GM12892 (cell line): ENCODE data around the gene C11orf21.

Experiments used
- DNase-seq: peaks from one replicate; pipeline ENCODE4 v3.0.0; 2011; ENCODE audit not compliant: insufficient read length
- FAIRE-seq: peaks from 2 replicates; lab custom pipeline; 2011; peaks lifted over from hg19 to GRCh38; lab: Jason Lieb, UNC
- POLR2A ChIP-seq: IDR thresholded peaks from 2 replicates; pipeline ENCODE4 v1.6.1; 2011; ENCODE audit warnings: low read depth, low read length, control low read depth
- POLR2AphosphoS5 ChIP-seq: IDR thresholded peaks from 2 replicates; pipeline ENCODE4 v1.6.1; 2011; ENCODE audit warnings: low read depth, low read length, control low read depth
- TAF1 ChIP-seq: IDR thresholded peaks from 2 replicates; pipeline ENCODE4 v1.6.1; 2011; ENCODE audit warnings: low read depth, mild to moderate bottlenecking, control low read depth, low read length, borderline replicate concordance

C11orf21 gene

DNA sequence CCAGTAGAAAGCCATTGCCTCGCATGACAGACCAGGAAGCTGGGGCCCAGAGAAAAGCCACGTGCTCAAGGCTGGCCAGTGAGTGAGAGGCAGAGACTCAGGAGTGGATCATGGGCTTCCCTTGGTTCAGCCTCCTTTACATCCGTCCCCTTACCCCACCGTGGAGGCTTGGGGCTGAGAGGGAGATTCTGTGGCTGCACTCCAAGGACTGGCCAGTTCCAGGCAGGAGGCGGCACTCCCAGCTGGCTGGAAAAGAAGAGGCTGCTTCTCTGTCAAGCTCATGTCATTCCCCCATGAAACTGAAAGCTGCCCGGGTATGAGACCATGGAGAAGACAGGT, 24.7 kb downstream of the C11orf21 start:
- DNase-seq (no peak), FAIRE-seq (no peak)
- TF ChIP-seq TAF1 (no peak), POLR2AphosphoS5 (no peak), POLR2A (no peak)

DNA sequence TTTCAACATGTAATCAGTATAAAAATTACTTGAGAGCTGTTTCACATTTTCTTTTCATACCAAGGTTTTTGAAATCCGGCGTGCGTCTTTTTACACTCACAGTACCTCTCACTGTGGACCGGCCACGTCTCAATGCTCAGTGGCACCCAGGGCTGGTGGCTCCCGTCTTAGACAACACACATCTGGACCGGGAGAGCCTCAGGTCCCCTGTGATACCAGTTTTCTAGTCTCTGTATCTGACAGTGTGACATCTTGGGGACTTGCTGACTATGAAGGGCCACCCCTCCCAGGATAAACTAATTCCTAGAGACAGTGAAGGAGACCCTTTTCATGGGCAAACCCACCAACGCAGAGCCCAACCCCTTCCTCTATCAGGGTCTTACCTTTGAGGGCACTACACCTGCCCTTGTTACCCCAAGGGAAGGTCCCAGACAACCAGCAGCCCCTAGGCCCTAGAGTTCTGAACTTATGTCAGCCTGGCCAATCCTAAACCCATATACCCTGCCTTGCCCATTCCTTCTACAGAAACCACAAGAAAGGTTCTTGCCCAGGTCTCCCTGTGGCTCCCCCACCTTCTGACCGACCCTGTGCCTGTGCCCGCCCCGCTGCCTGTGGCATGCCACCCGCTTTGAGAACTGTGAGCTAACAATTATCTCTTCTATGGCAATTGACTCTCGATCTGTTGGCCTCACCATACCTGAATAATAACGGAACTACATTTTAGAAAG, 25.3 kb downstream of the C11orf21 start:
- no peak for FAIRE-seq
- no peak for DNase-seq
- TF ChIP-seq POLR2AphosphoS5 (no peak), TAF1 (no peak), POLR2A (no peak)

DNA sequence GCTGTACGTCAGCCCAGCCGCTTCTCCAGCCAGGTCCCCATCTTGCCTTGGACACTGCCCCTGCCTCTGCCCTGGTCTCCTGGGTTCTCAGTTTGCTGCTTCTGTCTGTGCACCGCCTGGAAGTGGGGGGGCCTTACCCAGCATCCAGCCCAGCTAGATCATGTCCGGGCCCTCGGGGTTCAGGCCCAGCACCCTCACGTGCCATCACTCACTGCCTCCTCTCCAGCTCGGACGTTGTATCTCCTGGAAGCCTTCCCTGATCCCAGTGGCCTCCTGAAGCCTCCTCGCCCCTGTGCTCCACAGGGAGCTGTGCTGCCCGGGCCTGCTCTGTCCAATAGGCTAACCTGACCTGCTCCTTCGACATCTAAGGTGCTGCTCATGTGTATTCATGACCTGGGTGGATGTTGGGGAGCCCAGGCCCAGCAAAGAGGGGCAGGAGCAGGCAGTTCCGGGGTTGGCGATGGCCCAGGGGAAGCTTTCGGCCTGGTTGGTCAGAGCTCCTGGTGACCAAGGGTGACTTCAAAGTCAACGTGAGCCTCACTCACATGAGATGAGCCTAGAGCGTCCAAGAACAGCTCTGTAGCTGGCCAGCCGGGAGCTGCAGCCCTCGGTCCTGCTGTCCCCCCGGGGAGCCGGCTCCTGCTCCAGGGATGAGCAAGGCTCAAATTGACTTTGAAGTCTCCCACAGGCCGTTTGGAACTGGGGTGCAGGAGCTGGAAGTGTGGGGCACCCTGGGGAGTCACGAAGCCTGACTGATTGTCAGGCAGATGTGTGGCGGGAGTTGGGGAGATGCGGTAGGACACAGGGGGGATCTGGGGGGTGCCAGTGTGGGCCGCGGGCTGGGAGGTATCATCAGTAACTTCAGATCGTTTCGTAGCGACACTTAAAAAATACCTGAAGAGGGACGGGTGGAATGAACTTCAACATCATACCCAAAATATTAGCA, 26.1 kb downstream of the C11orf21 start:
- DNase-seq (no peak), FAIRE-seq (no peak)
- no peak for TF ChIP-seq POLR2AphosphoS5
- no peak for TF ChIP-seq POLR2A
- no peak for TF ChIP-seq TAF1

DNA sequence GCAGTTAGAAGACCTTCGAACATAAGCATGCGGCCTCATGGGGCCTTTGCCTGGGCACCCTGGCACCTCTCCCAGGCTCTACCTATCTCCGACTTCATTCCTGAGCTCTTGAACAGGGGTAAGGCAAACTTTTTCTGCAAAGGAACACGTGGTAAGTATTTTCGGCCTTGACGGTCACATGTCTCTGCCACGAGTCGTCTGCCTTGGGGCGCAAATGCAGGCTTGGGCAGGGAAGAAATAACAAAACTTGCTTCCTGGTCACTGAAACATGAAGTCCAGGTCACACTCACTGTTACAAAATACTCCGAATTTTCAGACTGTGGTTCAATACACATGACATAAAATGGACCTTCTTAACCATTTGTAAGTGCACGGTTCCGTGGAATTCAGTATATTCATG, 27.9 kb downstream of the C11orf21 start:
- DNase-seq (no peak), FAIRE-seq (no peak)
- TF ChIP-seq TAF1, result no peak
- TF ChIP-seq POLR2AphosphoS5, result no peak
- TF ChIP-seq POLR2A, result no peak

DNA sequence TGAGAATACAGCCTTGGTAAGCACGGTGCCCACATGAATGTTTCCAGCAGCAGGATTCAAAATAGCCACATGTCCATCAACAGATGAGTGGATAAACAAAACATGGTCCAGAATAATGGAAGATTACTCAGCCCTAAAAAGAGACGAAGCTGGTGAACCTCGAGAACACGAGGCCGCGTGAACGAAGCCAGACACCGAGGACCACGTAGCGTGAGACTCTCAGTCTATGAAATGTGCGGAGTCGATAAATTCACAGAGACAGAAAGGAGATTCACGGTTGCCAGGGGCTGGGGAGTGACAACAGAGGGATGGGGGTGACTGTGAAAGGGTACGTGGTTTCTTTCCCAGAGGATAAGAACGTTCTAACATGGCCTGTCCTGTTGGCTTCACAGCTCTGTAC, 28.4 kb downstream of the C11orf21 start:
- no peak for FAIRE-seq
- TF ChIP-seq POLR2A, result no peak
- no peak for TF ChIP-seq POLR2AphosphoS5
- TF ChIP-seq TAF1, result no peak
- DNase-seq, result no peak

DNA sequence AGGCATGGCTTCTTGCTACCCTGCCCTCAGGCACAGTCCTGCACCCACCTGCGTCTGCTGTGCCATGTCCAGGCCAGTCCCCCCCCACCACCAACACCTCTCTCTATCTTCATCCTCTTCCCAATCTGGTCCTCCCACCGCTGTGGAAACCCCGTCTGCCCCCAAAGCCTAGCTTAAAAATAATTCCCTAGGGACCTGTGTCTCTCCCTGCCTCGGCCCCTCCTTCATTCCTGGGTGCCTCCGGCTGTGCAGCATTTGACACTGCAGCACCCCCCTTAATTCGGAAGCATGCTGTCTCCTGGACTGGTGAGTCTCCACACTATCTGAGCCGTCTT, 28.8 kb downstream of the C11orf21 start:
- FAIRE-seq (no peak), DNase-seq (no peak)
- TF ChIP-seq TAF1 (no peak), POLR2AphosphoS5 (no peak), POLR2A (no peak)

DNA sequence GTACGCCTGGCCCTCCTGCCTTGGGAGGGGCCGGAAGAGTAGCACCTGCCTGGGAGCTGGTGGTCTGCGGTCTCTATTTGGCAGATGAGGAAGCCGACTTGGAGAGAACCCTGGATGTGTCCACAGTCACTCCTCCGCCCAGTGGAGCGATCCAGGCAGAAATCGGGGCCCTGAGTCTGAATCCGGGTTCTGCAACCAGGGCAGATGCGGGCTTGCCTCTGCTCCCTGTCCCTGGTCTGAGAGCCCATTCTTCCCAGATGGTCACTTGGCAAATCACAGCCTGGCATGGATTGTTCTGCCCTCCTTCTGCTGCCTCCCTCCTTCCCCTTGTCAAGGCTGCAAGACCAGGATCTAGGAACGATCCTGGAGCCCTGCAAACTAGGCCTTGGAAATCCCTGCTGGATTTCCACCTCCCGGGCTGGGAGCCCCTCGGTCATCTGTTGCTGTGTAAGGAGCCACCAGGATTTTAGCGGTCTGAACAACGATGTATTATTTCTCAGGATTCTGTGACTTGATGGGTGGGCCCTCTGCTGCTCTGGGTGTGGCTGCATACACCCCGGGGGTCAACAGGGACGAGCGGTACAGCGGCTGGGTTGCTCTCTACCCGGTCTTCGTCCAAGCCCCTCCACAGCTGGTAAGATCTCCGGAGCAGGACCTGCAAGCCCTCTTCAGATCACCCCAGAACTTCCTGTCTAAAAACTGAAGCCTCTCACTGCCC, 29.3 kb downstream of the C11orf21 start:
- DNase-seq (no peak), FAIRE-seq (no peak)
- no peak for TF ChIP-seq TAF1
- no peak for TF ChIP-seq POLR2A
- no peak for TF ChIP-seq POLR2AphosphoS5

DNA sequence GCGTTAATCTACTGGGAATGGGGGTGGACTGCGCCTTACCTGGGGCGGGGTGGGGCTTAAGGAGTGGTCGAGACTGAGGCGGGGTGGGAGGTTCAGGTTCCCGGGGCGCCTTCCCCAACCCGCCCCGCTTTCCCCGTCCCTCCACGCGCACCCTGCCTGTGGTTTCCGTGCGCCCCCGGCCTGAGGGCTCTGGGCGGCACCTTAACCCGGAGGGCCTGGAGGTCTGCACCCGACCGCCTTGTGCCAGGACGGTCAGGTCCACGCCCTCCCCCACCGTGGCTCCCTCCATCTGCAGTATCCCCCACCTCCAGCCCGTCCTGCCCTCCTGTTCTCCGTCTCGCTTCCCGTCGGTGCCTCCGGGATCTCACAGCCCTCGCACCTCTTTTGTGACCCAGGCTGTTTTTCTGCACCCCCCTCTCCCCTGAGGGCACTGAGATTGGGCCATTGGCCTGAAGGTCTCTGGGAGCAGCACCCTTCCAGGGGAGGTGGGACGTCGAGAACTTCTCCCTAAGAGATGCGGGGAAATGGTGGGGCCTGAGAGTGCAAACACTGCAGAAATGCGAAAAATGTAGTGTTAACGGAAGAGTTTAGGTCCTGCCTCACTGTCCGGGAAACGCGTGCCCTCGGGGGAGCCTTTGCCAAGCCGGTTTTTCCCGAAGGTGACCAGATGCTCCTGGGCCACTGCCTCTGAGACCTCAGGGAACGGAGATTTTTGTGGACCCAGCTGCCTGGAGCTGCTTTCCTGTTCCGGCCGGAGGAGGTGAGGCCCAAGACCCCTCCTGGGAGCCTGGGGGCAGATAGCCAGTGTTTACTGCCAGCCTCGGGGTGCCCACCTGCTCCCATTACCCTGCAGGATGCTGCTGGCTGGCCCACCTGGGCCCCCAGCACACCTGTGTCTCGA, 30.1 kb downstream of the C11orf21 start:
- TF ChIP-seq TAF1, result no peak
- TF ChIP-seq POLR2A, result no peak
- no peak for TF ChIP-seq POLR2AphosphoS5
- FAIRE-seq (no peak), DNase-seq (no peak)

DNA sequence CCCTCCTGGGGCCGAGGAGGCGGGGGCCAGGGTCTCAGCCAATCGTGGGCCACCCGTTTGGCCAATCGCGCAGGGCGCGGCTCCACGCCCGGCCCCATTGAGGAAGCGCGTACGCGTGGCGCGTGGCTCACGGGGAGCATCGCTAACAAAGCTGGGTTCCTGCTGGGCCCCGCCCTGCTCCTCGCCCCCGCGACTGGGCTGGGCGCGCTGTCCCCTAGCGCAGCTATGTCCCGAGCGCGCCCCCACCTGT, 30.7 kb downstream of the C11orf21 start:
- no peak for FAIRE-seq
- TF ChIP-seq POLR2AphosphoS5, result no peak
- TF ChIP-seq TAF1, result no peak
- TF ChIP-seq POLR2A, result no peak

DNA sequence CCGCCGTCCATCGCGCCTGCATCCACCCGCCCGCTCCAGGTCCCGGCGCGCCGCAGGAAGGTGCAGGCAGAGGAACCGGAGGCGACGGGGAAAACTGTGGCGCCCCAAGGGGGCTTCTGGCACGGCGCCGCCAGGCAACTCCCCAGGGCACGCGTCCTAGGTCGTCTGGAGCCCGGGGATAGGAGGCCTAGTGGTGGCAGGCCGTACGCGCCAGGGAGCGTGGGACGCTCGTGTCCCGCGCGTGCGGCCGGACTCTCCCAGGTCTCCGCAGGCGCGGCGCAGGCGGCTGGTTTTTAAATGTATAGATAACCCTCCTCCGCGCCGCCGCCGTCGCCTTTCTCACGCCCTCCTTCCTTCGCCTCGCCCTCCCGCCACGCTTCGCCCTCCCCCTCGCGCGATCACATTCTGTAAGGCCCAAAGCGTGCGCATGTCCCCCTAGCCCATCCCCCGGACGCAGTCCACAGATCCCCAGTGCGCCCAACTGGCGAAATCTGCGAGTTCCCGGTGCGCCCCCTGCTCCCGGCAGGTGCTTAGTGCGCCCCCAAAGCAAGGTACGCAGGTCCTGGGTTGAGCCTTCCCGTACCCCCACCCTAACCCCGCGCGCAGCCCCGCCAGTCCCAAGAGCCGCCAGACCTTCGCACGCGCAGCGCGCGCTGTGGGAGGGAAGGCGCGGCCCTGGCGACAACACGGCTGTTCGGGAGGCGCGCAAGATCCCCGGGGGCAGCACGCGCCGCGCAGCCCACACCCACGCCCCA, 31.2 kb downstream of the C11orf21 start, which contains the start of gene ASCL2:
ASCL2 (minus strand) TSS at position 267 of the 755 bp plus-strand sequence; CDS start at position 11, 256 bp downstream.
- DNase-seq (no peak), FAIRE-seq (no peak)
- TF ChIP-seq POLR2A (no peak), POLR2AphosphoS5 (no peak), TAF1 (no peak)

More for the DNA sequence above, 30.7 kb downstream of the C11orf21 start:
- DNase-seq, result no peak
